Hepatocyte (in vitro differentiated cells): ENCODE measurements around the gene GORAB. TPM values are rescaled to one million over a fixed set of nuclear protein-coding genes. Genes with fewer than 3 reads are reported as not detected.

ENCODE experiments used
- DNase-seq: peaks from one replicate; pipeline ENCODE4 v3.0.0-alpha.2; 2016; ENCODE audit warnings: low spot score
- H2AFZ ChIP-seq: fragments of 200-600 bp; sonication (generic); 2 replicates; pipeline ENCODE4 v1.6.0; 2016; ENCODE audit warnings: antibody characterized with exemption, mild to moderate bottlenecking
- H3K27ac ChIP-seq: fragments of 200-600 bp; sonication (generic); 2 replicates; pipeline ENCODE4 v1.5.1; 2016; ENCODE audit warnings: mild to moderate bottlenecking
- H3K27me3 ChIP-seq: fragments of 200-600 bp; sonication (generic); 2 replicates; pipeline ENCODE4 v1.6.1; 2016
- H3K36me3 ChIP-seq: fragments of 200-600 bp; sonication (generic); replicated peaks from 2 replicates; pipeline ENCODE4 v1.5.1; 2016; ENCODE audit warnings: low read depth; ENCODE audit not compliant: insufficient read depth
- H3K4me1 ChIP-seq: fragments of 200-600 bp; sonication (generic); 2 replicates; pipeline ENCODE4 v1.5.1; 2016; ENCODE audit warnings: mild to moderate bottlenecking, moderate library complexity; ENCODE audit not compliant: insufficient read depth
- H3K4me2 ChIP-seq: fragments of 200-600 bp; sonication (generic); 2 replicates; pipeline ENCODE4 v1.6.0; 2016
- H3K4me3 ChIP-seq: fragments of 200-600 bp; sonication (generic); 2 replicates; pipeline ENCODE4 v1.5.1; 2016; ENCODE audit warnings: mild to moderate bottlenecking
- H3K79me2 ChIP-seq: fragments of 200-600 bp; sonication (generic); 2 replicates; pipeline ENCODE4 v1.6.0; 2017; ENCODE audit warnings: mild to moderate bottlenecking
- H3K9me2 ChIP-seq: fragments of 200-600 bp; sonication (generic); replicated peaks from 2 replicates; pipeline ENCODE4 v1.6.0; 2017; ENCODE audit warnings: mild to moderate bottlenecking; ENCODE audit not compliant: insufficient read depth
- H3K9me3 ChIP-seq: fragments of 200-600 bp; sonication (generic); 2 replicates; pipeline ENCODE4 v1.5.1; 2016; ENCODE audit warnings: low read depth, mild to moderate bottlenecking
- H4K20me1 ChIP-seq: fragments of 200-600 bp; sonication (generic); 2 replicates; pipeline ENCODE4 v1.6.0; 2016; ENCODE audit warnings: mild to moderate bottlenecking; ENCODE audit not compliant: insufficient read depth, poor library complexity, severe bottlenecking
- EZH2 ChIP-seq: fragments of 200-600 bp; sonication (generic); IDR thresholded peaks from 2 replicates; pipeline ENCODE4 v1.6.1; 2016; ENCODE audit warnings: antibody characterized with exemption, mild to moderate bottlenecking, borderline replicate concordance
- EZH2phosphoT487 ChIP-seq: fragments of 200-600 bp; sonication (generic); IDR thresholded peaks from one replicate; pipeline ENCODE4 v1.6.1; 2018; ENCODE audit warnings: antibody characterized with exemption, mild to moderate bottlenecking, low read depth, moderate library complexity; ENCODE audit not compliant: unreplicated experiment, severe bottlenecking
- WGBS: methylation state at CpG from one replicate; pipeline ENCODE4 v1.1.6; 2016; ENCODE audit warnings: low lambda C conversion rate; ENCODE audit errors: missing lambda C conversion rate; 5-methylcytosine and 5-hydroxymethylcytosine counted together
- polyA plus RNA-seq: library from polyadenylated mRNA; unstranded; fragments of >200 nt; fragmentation: Nextera tagmentation; extraction: Ambion mirVana; gene quantifications from 2 replicates; pipeline ENCODE4 v1.2.1, GENCODE V29; 2016
- total RNA-seq: library from RNA; depleted of rRNA; stranded (reverse); fragments of >200 nt; gene quantifications from 2 replicates; pipeline ENCODE4 v1.2.3, GENCODE V29; 2014
- TF ChIP-seq, protein P1 (sequence below): fragments of 200-600 bp; sonication (generic); IDR thresholded peaks from 2 replicates; pipeline ENCODE4 v1.5.1; 2016; ENCODE audit warnings: antibody characterized with exemption, mild to moderate bottlenecking; ENCODE audit not compliant: poor library complexity

GORAB gene
- total and polyA plus RNA-seq, 2 experiments from 2014 or later = 10.9 to 13.7 TPM

DNA sequence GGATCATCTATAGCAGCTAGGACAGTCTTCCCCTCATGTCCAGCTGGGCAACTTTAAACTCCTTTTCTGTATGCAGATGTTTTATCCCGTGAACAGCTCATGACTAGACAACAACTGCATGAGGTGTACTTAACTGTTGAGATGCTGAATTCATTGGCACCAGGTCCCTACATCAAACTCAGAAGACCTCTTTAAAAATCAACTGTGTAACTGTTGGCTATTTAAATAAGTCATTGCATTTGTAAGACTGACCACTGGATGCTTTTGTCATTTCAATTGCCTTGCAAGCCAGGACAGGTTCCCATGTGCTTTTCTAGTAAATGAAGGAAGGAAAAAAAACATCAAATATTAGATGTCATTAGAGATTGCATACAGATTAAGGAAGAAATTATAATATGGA, 28.3 kb upstream of the GORAB start:
- Histone ChIP-seq H3K36me3 (no peaks in the 10 kb centered on the region), H3K4me1 (no peaks in the 10 kb centered on the region), H3K4me3 (no peak overlapping the region), H2AFZ (no peak overlapping the region), H3K79me2 (no peaks in the 10 kb centered on the region), H3K9me3 (no peaks in the 10 kb centered on the region), H3K4me2 (no peak overlapping the region), H3K9me2 (no peaks in the 10 kb centered on the region), H3K27ac (no peak overlapping the region), H4K20me1 (no peaks in the 10 kb centered on the region), H3K27me3 (no peaks in the 10 kb centered on the region)
- TF ChIP-seq EZH2phosphoT487 (no peak), EZH2 (no peak)
- TF ChIP-seq, protein P1, sequence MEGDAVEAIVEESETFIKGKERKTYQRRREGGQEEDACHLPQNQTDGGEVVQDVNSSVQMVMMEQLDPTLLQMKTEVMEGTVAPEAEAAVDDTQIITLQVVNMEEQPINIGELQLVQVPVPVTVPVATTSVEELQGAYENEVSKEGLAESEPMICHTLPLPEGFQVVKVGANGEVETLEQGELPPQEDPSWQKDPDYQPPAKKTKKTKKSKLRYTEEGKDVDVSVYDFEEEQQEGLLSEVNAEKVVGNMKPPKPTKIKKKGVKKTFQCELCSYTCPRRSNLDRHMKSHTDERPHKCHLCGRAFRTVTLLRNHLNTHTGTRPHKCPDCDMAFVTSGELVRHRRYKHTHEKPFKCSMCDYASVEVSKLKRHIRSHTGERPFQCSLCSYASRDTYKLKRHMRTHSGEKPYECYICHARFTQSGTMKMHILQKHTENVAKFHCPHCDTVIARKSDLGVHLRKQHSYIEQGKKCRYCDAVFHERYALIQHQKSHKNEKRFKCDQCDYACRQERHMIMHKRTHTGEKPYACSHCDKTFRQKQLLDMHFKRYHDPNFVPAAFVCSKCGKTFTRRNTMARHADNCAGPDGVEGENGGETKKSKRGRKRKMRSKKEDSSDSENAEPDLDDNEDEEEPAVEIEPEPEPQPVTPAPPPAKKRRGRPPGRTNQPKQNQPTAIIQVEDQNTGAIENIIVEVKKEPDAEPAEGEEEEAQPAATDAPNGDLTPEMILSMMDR = no peak
- no peak for DNase-seq
- WGBS = 4% methylated on average over 1 of the region's 1 CpG

DNA sequence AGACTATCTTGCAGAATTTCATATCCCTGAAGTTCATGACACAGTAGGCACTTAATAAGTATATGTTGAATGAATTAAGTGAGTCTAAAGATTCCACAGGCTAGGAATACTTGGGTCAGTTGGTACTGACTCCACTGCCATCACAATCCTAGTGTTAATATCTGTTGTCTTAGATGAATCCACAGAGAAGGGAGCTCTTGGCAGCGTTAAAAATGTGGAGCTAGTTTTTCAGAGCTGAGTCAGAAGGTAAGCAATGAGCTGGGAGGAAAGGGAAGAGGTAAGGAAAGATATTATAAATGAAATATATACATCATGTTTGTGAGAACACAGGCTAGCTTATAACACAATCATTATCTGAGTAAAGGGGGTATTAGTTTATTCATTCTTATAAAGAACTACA, 21.8 kb upstream of the GORAB start:
- Histone ChIP-seq H3K9me2 (no peaks in the 10 kb centered on the region), H3K27me3 (no peaks in the 10 kb centered on the region), H3K9me3 (no peaks in the 10 kb centered on the region), H3K27ac (no peak overlapping the region), H4K20me1 (no peaks in the 10 kb centered on the region), H3K4me2 (no peak overlapping the region), H3K36me3 (no peaks in the 10 kb centered on the region), H3K4me3 (no peak overlapping the region), H2AFZ (no peak overlapping the region), H3K4me1 (no peaks in the 10 kb centered on the region), H3K79me2 (no peaks in the 10 kb centered on the region)
- 92% methylated on average over 1 of the region's 1 CpG for whole genome bisulfite sequencing
- TF ChIP-seq EZH2 (no peak), EZH2phosphoT487 (no peak)
- TF ChIP-seq, protein P1 = no peak
- DNase-seq = no peak

DNA sequence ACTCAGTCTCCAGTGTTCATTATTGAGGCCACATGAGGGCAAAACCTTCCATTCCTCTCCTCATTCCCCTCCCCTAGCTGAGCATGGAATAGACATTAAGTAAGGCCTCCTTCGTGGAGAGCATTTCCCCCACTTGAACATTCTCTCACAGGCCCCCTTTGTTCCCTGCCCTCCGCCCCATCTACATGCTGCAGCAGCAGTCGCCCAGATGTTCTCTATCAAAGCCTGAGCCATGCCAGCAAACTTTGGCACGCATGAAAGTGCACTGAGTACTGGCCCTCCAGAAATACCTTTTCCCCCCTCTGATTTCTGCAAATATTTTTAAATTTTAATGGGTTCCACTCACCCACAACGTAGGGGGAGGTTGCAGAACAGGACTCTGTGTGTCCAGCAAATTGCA, 20.9 kb upstream of the GORAB start:
- no peaks in the 10 kb centered on the region for H3K9me3 ChIP-seq
- no peak overlapping the region for H3K4me3 ChIP-seq
- no peak overlapping the region for H3K4me2 ChIP-seq
- no peaks in the 10 kb centered on the region for H3K4me1 ChIP-seq
- no peaks in the 10 kb centered on the region for H3K9me2 ChIP-seq
- no peaks in the 10 kb centered on the region for H4K20me1 ChIP-seq
- H3K36me3 ChIP-seq = no peaks in the 10 kb centered on the region
- no peak overlapping the region for H2AFZ ChIP-seq
- H3K27ac ChIP-seq = no peak overlapping the region
- no peaks in the 10 kb centered on the region for H3K79me2 ChIP-seq
- no peaks in the 10 kb centered on the region for H3K27me3 ChIP-seq
- no peak for DNase-seq
- 51% methylated on average over 5 of the region's 5 CpGs for WGBS
- TF ChIP-seq, protein P1 = no peak
- TF ChIP-seq EZH2phosphoT487 (no peak), EZH2 (no peak)

DNA sequence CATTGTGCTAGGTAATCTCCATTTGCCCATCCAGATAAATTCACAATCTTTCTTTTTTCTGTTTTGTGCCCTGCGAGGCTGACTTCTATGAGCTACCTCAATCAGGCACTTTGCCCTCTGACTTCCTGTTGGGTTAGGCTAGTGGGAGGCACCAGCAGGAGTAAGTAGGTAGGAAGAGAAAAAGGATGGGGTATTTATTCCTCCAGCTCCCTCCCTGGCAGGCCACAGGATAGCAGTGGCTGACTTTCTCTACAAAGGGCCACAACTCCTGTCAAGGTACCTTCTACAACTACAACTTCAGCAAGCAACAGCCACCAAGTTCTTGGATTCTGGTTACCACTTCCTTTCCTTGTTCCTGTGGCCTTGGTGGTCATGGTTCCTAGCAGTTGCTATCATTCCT, 18.8 kb upstream of the GORAB start:
- Histone ChIP-seq H3K36me3 (no peaks in the 10 kb centered on the region), H3K9me2 (no peaks in the 10 kb centered on the region), H3K4me3 (no peak overlapping the region), H3K27me3 (no peaks in the 10 kb centered on the region), H4K20me1 (no peaks in the 10 kb centered on the region), H3K4me2 (no peak overlapping the region), H3K9me3 (no peaks in the 10 kb centered on the region), H3K79me2 (no peaks in the 10 kb centered on the region), H3K27ac (no peak overlapping the region), H3K4me1 (no peaks in the 10 kb centered on the region), H2AFZ (no peak overlapping the region)
- 43% methylated on average over 1 of the region's 1 CpG for WGBS
- TF ChIP-seq, protein P1 = no peak
- TF ChIP-seq EZH2phosphoT487 (no peak), EZH2 (no peak)
- no peak for DNase-seq
